Myocyte (in vitro differentiated cells): ENCODE data around the gene VN1R4. TPM values are rescaled to one million over a fixed set of nuclear protein-coding genes. Genes with fewer than 3 reads are reported as not detected.

Experiments used
- total RNA-seq: library from RNA; depleted of rRNA; stranded (reverse); fragments of >200 nt; gene quantifications from 2 replicates; pipeline ENCODE4 v1.2.3, GENCODE V29; 2014

Gene VN1R4
- total RNA-seq, 1 donor from 2014 or later = not detected

Other genes with a start within 250 kb of the VN1R4 start
- gene ERVV-2, start 223.0 kb downstream of the VN1R4 start, total RNA-seq = not detected in 2 replicates
- 22.1 and 35.0 TPM in 2 replicates for gene ZNF160, start 164.3 kb downstream of the VN1R4 start, total RNA-seq
- 3.7 and 6.9 TPM in 2 replicates for gene ZNF415, start 134.8 kb downstream of the VN1R4 start, total RNA-seq
- gene ZNF347, start 108.7 kb downstream of the VN1R4 start, total RNA-seq = 2.5 and 5.4 TPM in 2 replicates
- gene ZNF665, start 74.4 kb downstream of the VN1R4 start, total RNA-seq = not detected in 2 replicates
- 5.8 and 10.6 TPM in 2 replicates for gene ZNF677, start 12.8 kb downstream of the VN1R4 start, total RNA-seq
- not detected in 2 replicates for gene VN1R2, start 9.4 kb downstream of the VN1R4 start, total RNA-seq
- 7.5 and 8.6 TPM in 2 replicates for gene ZNF845, start 66.0 kb upstream of the VN1R4 start, total RNA-seq
- gene ZNF525, start 98.0 kb upstream of the VN1R4 start, total RNA-seq = 3.4 and 5.2 TPM in 2 replicates
- 8.9 and 15.6 TPM in 2 replicates for gene ZNF765, start 127.4 kb upstream of the VN1R4 start, total RNA-seq
- gene ZNF761, start 164.3 kb upstream of the VN1R4 start, total RNA-seq = 8.4 and 8.9 TPM in 2 replicates
- gene ZNF813, start 200.0 kb upstream of the VN1R4 start, total RNA-seq = 3.3 and 4.6 TPM in 2 replicates